RPMI8226 (cell line): ENCODE results near the gene SRGAP3.

ENCODE experiments used
- DNase-seq: peaks from one replicate; pipeline ENCODE4 v3.0.0-alpha.2; 2015

SRGAP3 gene

DNA sequence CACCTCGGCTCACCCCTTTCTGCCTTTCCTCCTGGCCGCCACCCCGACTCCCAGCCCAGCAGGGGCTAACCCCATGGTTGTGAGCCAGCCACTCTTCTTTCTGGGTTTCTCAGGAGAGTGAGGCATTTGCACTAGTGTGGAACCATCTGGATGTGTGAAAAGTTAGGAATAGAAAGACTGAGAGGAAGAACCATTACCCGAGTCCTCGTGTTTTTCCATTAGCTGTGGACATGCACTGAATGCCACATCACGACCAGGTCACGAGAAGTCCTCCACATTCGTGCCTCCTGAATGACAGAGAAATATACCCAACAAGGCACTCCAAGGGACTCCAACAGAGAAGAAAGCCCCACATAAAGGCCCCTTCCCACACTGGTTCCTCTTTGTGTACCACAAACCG, 268.1 kb downstream of the SRGAP3 start:
- DNase-seq: no peak

DNA sequence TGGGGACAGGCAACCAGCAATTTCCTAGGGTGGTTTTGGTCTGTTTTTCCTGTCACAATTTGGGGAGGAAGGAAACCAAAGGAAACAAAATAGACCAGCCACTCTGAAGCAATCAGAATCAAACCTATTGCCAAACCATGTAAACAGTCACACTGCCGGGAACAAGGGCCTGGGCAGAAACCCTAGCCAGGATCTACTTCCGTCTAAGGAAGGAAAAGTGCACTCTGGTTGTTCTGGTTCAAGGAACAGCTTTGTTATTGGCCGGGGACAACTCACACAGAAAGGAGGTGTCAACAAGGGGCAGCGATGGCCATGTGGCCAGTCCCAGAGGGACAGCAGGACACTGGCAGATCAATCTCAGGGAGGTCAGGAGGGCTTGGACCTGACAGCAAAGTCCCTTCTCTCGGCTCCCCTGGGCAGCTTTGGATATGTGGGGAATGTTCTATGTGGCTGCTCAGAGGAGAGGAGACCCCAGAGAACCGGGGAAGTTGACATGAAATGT, 268.6 kb downstream of the SRGAP3 start:
- no peak for DNase-seq

DNA sequence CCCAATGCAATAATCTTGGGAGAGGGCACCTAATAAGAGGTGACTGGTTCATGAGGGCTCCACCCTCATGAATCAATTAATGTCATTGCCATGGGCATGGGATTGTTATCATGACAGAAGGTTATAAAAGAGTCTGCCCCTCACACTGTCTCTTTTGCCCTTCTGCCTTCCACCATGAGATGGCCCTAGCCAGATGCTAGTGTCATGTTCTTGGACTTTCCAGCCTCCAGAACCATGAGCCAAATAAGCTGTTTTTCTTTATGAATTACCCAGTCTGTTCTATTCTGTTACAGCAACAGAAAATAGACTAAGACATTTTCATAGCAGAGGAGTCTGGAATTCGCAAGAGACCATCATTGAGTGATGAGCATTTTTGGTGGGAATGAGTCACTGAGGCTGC, 270.2 kb downstream of the SRGAP3 start:
- DNase-seq: no peak

DNA sequence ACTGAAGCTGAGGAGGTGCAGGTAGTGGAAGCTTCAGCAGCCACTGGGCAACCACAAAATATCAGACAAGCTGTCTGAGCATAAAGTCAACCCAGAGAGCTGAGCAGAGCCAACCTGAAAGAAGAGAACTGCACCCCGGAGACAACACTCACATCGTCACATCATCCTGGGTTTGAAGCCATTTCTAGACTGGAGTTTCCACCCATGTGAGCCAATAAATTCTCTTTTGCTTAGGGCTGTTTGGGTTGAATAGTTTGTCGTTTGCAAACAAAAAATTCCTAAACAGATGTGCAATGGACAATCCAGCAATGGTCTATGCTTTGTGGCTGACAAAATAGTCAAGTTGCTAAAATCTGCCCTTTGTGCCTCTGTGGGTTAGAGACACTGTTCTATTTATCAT, 270.9 kb downstream of the SRGAP3 start:
- DNase-seq: no peak

DNA sequence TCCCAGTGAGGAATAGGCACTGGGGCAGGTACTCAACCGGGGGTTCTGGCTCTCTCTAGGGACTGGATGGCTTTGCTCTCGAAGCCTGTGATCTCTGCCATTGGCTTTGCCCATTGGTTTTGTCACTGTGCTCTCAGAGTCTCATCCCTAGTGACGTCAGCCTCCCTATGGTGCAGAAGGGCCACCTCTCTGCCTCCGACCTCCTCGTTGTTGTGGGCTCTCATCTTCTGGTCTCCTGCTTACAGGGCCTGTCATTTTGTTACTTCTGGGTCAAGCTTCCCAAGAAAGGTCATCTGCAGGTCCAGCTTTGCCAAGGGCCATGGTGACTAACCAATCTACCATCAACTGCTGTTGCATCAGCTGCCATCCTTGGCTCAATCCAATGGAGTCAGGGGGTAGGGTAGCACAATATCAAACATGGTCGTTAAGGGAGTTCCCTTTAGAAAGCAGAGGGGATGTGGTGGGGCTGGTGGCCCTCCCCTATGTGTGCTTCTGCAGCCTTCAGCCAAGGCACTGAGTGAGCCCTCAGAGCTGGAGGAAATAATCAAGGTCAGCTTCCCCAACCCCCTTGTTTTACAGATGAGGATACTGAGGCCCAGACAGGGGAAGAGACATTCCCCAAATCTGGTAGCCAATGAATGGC, 272.8 kb downstream of the SRGAP3 start:
- no peak for DNase-seq

DNA sequence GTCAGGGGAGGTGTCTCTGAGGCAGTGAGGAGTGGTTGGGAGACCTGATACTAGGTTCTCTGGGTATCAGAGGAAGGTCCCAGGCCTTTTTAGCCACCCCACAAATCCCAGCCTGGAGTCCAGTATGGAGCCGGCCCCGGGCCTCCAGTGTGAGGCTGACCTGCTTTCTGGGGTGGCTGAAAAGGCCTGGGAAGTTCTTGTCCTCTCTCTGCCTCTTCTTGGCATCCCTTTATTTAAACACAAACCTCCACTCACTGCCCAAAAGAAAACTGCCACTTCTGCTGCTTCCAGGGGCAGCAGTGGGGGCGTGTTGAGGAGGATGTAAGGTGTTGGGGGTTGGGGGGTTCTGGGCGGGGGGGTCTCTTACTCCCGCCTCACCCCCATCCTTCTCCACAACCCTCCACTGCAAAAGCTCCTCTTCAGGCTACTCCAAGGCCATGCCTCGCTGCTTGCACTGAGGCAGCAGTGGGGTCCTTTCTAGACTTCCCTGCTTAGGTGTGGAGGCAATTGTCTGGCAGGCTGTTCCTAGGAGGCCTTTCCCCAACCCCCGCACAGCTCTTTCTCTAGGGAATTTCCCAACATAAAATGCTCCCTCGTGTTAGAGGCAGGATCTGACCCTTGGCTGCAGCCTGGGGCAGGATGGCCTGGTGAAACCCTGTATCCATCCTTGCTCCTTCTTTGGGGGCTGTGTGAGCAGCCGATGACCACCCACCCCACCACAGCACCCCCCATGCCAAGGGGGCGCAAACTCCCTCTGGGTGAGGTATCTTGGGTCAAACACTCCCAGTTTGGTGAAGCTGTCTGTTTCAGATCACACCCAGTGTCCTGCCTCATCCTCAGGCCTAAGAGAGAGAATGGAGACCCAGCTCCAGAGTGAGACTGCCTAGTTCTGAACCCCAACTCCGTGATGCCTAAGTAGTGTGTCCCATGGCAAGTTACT, 274.1 kb downstream of the SRGAP3 start:
- no peak for DNase-seq

DNA sequence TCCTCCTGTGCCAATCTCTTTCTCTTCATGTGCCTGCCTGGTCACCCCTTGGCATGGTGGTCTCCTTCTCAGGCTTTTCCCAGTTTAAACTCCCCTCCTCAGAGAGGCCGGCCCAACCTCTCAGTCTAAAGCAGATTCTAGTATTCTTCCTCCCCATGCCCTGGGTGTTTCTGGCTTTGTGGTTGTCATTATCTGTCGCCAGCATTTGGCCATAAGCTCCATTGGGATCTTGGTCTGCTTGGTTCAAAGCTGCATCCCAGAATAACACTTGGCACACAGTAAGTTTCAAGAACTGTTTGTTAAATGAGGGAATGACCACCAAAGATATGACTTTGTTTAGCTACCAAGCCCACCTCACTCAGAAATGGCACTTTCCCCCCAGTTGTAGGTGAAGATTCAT, 275.0 kb downstream of the SRGAP3 start:
- no peak for DNase-seq

DNA sequence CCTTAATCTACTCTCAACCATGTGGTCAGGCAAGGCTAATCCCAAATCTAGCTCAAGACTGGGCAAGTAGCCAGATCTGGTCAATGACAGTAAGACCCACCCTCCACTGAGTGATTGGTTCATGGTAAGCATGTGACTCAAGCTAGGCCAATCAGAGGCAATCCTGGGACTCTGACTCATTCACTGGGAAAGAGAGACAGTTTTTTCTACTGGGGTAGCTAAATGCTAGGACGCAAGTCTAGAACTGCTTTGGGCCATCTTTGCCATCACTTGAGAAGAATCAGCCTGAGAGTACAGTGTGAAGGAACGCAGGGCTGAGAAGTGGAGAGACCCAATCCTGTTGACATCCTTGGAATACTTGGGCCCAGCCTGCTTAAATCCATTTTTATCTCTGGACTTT, 276.8 kb downstream of the SRGAP3 start:
- DNase-seq: peak; percentile 36

DNA sequence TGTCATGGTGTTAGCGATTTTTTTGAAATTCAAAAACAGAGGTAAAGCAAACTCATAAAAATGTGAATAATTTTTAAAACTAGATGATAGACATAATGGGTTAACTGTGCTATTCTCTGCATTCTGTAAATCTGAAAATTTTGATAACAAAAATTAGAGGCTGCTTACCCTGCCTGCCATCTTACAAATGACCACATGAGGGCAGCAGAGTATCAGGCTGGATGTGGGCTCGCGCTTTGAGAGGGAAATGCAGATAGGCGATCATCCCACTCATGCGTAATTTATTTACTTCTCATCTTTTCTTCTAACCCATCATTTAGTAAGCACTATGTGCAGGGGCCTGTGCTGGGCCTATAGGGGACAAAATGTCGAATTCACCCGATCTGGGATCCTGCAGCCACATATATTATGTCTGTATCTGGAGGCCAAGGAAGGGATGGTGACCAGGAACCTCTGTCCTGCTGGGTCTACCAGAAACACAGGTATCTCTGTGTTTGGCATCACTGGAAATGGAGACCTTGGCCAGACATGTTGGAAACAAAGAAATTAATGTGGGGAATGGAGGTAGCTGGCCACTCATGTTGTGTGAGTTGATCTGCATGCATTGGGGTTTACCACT, 278.4 kb downstream of the SRGAP3 start:
- DNase-seq: peak; percentile 61

DNA sequence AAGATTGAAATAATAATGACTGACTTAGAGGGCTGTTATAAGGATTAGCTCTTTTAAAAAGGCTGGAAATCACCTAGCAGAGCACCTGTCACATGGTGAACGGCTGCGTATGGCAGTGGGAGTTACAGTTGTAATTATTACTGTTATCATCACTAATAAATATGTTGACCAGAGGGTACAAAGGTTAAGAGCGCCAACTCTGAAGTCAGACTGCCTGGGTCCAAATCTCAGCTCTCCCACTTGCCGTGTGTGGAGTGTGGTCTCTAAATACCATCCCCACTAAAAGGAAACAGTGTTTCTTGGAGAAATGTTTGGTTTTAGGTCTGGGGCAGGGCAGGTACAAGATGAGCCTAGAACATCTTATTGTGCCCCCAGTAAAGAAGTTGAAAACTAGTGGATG, 280.2 kb downstream of the SRGAP3 start:
- DNase-seq: no peak

DNA sequence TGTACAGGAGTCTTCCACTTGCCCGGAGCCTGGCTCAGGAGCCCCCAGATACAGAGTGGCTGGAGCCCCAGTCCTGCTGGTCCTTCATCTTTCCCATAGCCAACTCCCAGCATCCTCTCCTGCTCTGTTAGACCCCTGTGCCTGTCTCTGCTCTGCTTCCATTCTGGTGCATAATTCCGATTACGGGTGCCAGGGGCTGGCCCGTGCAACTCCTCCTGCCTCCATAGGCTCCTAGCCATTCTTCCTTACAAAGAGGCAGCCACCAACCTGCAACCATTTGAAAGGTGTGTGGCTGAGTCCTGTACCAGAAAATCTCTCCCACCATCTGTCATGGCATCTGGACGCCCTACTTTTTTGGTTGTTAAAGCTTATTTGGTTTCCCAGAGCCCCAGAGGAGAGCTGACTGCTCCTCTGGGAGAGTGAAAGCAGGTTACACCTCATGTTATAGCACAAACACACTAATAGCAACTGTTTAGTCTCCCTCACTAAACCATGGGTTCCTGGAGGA, 281.0 kb downstream of the SRGAP3 start:
- no peak for DNase-seq

DNA sequence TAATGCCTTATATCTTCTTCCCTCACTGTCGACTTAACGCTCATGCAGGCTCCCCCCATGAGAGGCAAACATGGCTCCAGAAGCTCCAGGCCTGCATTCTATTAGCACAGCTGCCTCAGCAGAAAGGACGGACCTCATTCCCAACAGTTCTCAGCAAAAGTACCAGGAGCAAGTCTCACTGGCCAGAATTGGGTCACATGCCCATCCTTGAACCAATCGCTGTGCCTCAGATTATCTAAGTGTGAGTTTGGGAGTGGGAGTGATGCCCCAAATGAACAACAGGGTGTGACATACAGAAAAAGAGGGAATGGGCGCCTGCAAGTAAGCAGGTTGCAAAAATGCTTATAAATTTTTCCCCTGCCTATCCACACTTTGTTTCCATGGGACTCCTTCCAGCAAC, 281.9 kb downstream of the SRGAP3 start:
- no peak for DNase-seq

DNA sequence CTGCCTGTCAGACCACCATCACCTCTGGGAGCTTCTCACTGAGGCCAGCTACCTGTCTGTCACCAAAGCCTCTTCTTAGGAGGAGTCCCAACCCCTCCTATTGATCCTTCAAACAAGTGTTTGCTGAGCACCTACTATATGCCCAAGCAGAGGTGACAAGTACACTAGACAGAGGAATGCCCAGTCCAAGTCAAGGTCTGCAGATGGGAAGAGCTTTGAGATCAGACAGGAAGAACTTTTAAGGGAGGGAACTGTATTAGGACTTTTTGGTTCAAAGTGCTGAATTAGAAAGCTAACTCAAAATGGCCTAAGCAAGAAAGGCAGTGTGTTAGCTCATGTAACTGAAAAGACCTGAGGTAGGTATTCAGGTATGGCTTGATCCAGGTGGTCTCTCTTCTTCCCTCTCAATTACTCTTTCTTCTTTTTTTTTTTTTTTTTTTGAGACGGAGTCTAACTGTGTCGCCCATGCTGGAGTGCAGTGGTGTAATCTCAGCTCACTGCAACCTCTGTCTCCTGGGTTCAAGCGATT, 282.6 kb downstream of the SRGAP3 start:
- no peak for DNase-seq

DNA sequence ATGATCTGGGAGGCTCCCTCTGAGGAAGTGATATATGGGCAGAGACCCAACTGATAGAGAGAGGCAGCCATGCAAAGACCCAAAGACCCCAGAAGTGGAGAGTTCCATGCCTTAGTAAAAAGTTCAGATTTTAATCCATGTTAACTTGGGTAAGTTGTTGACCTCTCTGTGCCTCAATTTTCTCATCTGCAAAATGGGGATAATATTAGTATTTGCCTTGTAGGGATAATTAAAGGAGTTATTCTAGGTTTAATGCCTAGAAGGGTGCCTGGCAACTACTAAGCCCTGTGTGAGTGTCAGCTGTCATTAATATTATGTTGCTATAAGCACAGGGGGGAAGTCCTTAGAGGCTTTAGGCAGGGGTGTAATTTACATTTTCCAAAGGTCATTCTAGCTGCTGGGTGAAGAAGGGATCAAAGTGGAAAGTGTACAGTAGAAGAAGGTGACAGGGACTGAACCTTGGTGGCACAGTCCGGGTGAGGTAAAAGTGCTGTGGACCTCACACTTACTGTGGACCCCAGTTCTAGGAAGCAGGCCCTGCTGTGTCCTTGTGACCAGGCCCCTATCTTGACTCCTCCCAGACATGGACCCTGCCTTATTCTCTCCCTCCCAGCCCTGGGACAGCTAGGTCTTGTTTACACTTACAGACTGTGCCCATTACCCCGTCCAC, 283.2 kb downstream of the SRGAP3 start:
- no peak for DNase-seq

DNA sequence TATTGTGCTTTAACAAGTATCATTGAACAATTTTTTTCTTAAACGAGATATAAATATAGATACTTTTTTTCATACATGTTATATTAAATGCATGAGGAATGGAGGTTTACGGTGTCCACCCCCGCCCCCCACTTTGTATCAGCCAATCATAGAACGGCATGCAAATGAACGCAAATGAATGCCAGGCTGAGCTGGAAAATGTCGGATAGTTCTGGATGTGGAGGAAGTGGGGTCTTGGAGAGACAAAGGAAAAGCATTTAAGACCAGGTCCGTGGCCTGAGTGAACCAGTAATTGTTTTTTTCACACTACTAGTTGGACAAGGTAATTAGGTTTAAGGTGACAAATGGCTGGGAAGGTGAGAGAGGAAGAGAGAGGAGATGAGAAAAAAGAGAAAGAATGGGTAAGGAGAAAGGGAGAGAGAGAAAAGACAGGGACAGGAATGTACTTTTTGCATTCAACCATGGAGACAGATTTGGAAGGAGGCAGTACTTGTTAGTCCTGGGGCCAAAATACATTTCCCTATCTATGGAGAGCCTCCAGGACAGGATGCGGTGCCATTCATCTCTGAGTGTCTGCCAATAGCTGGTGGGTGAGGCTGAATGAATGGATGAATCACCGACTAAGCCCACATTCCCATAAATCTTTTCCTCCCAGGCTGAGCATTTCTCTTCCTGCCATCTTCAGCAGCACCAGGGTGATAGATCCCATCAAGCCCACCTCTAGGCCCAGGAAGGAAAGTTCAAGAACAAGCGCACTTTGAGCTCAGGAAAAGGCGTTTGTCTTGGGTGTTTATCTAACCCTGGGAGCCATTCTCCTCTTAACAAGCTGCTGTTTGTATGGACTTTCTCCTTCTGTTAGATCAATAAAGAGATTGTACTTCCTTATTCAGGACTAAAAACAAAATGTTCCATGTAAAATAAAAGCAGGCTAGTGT, 284.7 kb downstream of the SRGAP3 start:
- DNase-seq: no peak

DNA sequence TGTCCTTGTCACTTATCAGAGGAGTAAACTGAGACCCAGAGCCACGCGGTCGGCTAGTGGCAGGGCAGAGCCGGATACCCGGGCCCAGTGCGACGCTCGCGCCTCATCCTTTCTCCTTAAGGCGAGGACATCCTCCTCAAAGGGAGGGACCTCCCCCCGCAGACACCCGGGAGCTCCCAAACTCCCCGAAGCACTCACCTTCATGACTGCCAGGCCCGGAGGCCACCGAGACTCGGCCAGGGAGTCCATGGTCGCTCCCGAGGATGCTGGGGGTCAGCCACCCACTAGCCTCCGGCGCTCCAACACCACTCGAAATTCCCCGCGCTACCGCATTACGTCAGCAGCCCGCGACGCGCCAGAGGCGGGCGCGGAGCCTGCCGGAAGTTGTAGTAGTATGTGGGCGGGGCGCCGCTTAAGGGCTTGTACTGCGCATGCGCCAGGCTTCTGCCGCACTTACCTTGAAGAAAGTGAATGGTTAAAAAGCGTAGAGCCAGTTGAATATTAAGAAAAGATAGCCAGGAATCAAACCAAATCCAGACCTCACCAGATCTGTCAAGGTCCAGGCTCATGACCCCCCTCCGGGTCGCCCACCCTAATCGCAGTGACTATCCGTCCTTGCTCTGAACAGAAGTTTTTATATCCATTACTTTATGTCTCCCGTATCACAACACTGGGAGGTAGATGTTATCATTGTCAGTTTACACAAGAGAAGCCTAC, 286.2 kb downstream of the SRGAP3 start, which contains the start of gene RAD18:
Gene RAD18 (minus strand): TSS at position 336 of the 717 bp plus-strand sequence. CDS start 87 bp downstream, at position 249.
- DNase-seq: peak; percentile 94

DNA sequence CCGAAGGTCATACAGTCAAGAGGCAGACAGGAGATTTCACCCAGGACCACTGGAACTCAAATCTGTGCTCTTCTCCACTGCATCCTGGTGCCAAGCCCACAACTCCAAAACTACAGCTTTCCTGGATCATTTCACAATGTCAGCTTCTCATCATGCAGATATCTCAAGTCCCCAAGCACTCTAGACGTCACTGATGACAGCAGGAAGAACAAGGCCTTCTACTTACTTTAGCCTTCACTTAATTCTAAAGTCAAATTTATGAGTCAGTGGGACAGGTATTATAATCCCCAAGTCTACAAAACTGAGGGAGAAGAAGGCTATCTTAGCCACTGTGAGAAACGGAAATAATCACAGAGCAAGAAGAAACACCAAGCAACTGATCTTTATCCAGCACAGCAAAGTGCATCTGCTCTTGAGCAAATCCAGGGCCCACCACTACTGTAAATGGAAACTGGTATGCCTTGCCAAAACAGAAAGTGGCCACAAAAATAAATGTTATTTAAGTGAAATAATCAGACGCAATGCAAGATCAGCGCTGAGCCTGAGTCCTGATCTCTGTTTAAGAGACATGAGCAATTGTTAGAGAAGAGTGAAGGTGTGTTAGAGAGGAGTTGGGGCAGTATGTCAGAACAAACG, 287.1 kb downstream of the SRGAP3 start:
- DNase-seq: no peak

DNA sequence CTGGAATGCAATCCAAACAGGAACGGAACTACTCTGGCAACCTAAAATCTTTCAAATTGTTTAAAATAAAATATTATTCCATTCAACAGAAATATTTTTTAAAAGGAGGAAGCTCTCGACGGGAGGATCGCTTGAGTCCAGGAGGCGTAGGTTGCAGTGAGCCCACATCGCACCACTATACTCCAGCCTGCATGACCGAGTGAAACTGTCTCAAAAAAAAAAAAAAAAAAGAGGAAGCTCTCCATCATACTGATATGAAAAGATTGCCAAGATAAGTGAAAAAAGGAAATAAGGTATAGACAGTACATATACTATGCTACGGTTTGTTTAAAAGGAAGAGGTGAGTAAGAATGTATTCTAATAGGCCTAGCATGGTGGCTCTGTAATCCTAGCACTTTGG, 289.8 kb downstream of the SRGAP3 start:
- DNase-seq: no peak

DNA sequence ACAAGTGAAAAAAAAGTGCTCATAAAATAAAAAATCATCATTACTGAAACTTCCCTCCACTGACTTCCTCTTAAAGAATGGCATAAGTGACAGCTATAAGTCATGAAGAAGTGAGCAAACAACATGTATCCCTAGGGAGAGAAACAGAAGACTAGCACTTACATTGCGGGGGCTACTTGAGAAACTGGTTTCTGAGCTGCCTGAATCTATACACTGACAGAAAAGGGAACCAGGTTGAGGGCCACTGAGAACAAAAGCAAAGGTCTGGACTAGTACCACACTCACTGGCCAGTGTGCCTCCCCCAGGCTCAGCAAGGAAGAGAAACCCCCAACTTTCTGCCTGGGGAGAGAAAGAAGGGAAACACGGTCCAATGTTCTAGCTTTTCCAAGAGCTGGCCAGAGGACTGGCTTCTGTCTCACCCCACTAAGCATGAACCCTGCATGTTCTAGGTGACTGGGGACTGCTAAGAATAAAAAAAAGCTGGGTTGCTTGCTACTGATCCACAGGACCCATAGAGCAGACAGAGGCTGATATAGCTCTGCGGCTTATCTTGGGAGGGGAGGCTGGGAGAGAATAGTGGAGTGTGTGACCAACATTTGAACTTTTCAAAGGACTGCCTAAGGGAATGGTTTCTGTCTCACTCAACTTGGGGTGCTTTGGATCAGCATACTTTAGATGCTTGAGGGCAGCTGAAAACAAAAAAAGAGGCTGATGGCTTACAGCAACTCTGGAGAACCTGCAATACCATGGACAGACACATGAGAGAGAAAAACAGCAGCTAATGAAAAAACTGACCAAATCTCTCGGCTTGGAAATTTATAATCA, 294.3 kb downstream of the SRGAP3 start:
- no peak for DNase-seq
